Measurements from ENCODE around the gene TTC6.

TTC6 gene

GRCh38 chr14:37593511-37594237 is 1.8 kb upstream of the TTC6 start:
- DNase-seq (ENCODE audit: low read depth): no peak
- H3K4me3 ChIP-seq (ENCODE audit: low read depth, low read length): peak overlapping the region; percentile 69
- TF ChIP-seq CTCF (IDR thresholded peaks at IDR 0.05; ENCODE audit: control insufficient read depth, extremely low read depth, insufficient read depth): no peak

- peak; percentile 87 for DNase-seq (ENCODE audit: low read depth)
- peak overlapping the region; percentile 69 for H3K4me3 ChIP-seq (ENCODE audit: low read depth, low read length)
Measured at GRCh38 chr14:37594238-37594970, 1.0 kb upstream of the TTC6 start.

GRCh38 chr14:37595809-37596621 is 586 bp downstream of the TTC6 start:
- peak; percentile 77 for DNase-seq (ENCODE audit: low read depth)

More at GRCh38 chr14:37594238-37594970, 1.0 kb upstream of the TTC6 start:
- TF ChIP-seq CTCF (IDR thresholded peaks at IDR 0.05; ENCODE audit: control insufficient read depth, extremely low read depth, insufficient read depth): peak; percentile 60

GRCh38 chr14:37596790-37597472 is 1.5 kb downstream of the TTC6 start:
- peak overlapping the region; percentile 69 for H3K4me3 ChIP-seq (ENCODE audit: low read depth, low read length)
- no peak for TF ChIP-seq CTCF (IDR thresholded peaks at IDR 0.05; ENCODE audit: control insufficient read depth, extremely low read depth, insufficient read depth)
- no peak for DNase-seq (ENCODE audit: low read depth)

More at GRCh38 chr14:37595809-37596621, 586 bp downstream of the TTC6 start:
- peak overlapping the region; percentile 69 for H3K4me3 ChIP-seq (ENCODE audit: low read depth, low read length)
- TF ChIP-seq CTCF (IDR thresholded peaks at IDR 0.05; ENCODE audit: control insufficient read depth, extremely low read depth, insufficient read depth): no peak

GRCh38 chr14:37597538-37597913 is 2.1 kb downstream of the TTC6 start:
- TF ChIP-seq CTCF (IDR thresholded peaks at IDR 0.05; ENCODE audit: control insufficient read depth, extremely low read depth, insufficient read depth): peak; percentile 41
- no peak for DNase-seq (ENCODE audit: low read depth)
- peak overlapping the region; percentile 69 for H3K4me3 ChIP-seq (ENCODE audit: low read depth, low read length)
